IMR-90 (cell line): Measurements from ENCODE around the gene BATF. TPM values are rescaled to one million over a fixed set of nuclear protein-coding genes. Genes with fewer than 3 reads are reported as not detected.

Experiments used
- ATAC-seq: fragments of 200-7000 bp; cut with Tn5 transposase; 2 replicates; pipeline ENCODE4 v1.9.1; 2020; ENCODE audit warnings: low read depth, mild to moderate bottlenecking, moderate library complexity
- BruUV-seq: library from RNA; stranded (reverse); fragments of 400-500 nt; replicated peaks from 2 replicates; lab custom pipeline; 2021; lab: Mats Ljungman, UMichigan
- CTCF ChIA-PET: fragments of 300-600 bp; formaldehyde crosslinking; extraction: SDS; loops from one replicate; lab custom pipeline; 2021; ENCODE audit warnings: antibody characterized with exemption; lab: Yijun Ruan, JAX
- POLR2A ChIA-PET: fragments of 300-600 bp; sonication (Branson Sonifier 250); formaldehyde crosslinking; loops from one replicate; lab custom pipeline; 2022; ENCODE audit warnings: antibody characterized with exemption; ENCODE audit not compliant: unreplicated experiment; lab: Charles Lee
- DNase-seq: peaks from one replicate; pipeline ENCODE4 v3.0.0; 2013
- H2AFZ ChIP-seq: replicated peaks from 2 replicates; pipeline ENCODE3; 2013; ENCODE audit warnings: low read length, mild to moderate bottlenecking; ENCODE audit not compliant: poor library complexity
- H2AK5ac ChIP-seq: 2 replicates; pipeline ENCODE4 v1.6.1; 2013; ENCODE audit warnings: low read depth, low read length, inconsistent platforms
- H2AK9ac ChIP-seq: replicated peaks from 2 replicates; pipeline ENCODE3; 2013; ENCODE audit warnings: mild to moderate bottlenecking, low read depth, low read length, moderate library complexity; ENCODE audit not compliant: poor library complexity
- H2BK120ac ChIP-seq: 2 replicates; pipeline ENCODE4 v1.6.1; 2013; ENCODE audit warnings: low read depth, low read length, inconsistent platforms
- H2BK15ac ChIP-seq: 3 replicates; pipeline ENCODE4 v1.6.1; 2013; ENCODE audit warnings: low read depth, low read length, inconsistent platforms
- H2BK20ac ChIP-seq: 2 replicates; pipeline ENCODE4 v1.6.1; 2013; ENCODE audit warnings: low read depth, mild to moderate bottlenecking, inconsistent platforms, low read length, moderate library complexity
- H2BK5ac ChIP-seq: 2 replicates; pipeline ENCODE4 v1.6.1; 2013; ENCODE audit warnings: mild to moderate bottlenecking, low read depth, low read length, inconsistent platforms; ENCODE audit not compliant: poor library complexity, severe bottlenecking
- H3K14ac ChIP-seq: replicated peaks from 2 replicates; pipeline ENCODE4 v1.6.1; 2013; ENCODE audit warnings: low read depth, low read length, inconsistent platforms
- H3K18ac ChIP-seq: 2 replicates; pipeline ENCODE4 v1.6.1; 2013; ENCODE audit warnings: low read depth, low read length, control low read depth
- H3K23ac ChIP-seq: 2 replicates; pipeline ENCODE4 v1.6.1; 2013; ENCODE audit warnings: low read depth, low read length, inconsistent platforms
- H3K27ac ChIP-seq: 2 replicates; pipeline ENCODE4 v1.5.1; 2013; ENCODE audit warnings: mild to moderate bottlenecking, control low read depth, low read length; ENCODE audit not compliant: insufficient read depth
- H3K27me3 ChIP-seq: 2 replicates; pipeline ENCODE4 v1.6.1; 2013; ENCODE audit warnings: low read length; ENCODE audit not compliant: control insufficient read depth, insufficient read depth
- H3K36me3 ChIP-seq: 2 replicates; pipeline ENCODE4 v1.6.1; 2013; ENCODE audit warnings: low read length, mixed read lengths; ENCODE audit not compliant: control insufficient read depth, insufficient read depth
- H3K4ac ChIP-seq: 2 replicates; pipeline ENCODE4 v1.6.1; 2013; ENCODE audit warnings: low read depth, low read length, inconsistent platforms
- H3K4me1 ChIP-seq: 2 replicates; pipeline ENCODE4 v1.6.1; 2013; ENCODE audit warnings: low read length, mixed read lengths; ENCODE audit not compliant: control insufficient read depth, insufficient read depth
- H3K4me2 ChIP-seq: 2 replicates; pipeline ENCODE4 v1.6.1; 2013; ENCODE audit warnings: low read depth, mild to moderate bottlenecking, control low read depth, low read length, moderate library complexity
- H3K4me3 ChIP-seq: 2 replicates; pipeline ENCODE4 v1.5.1; 2013; ENCODE audit warnings: low read depth, mild to moderate bottlenecking, control low read depth, low read length, moderate library complexity; ENCODE audit not compliant: insufficient read depth
- H3K56ac ChIP-seq: 2 replicates; pipeline ENCODE4 v1.6.1; 2013; ENCODE audit warnings: low read length, inconsistent platforms; ENCODE audit not compliant: insufficient read depth; ENCODE audit errors: extremely low read depth
- H3K79me1 ChIP-seq, 2 experiments: 2 replicates each; pipeline ENCODE4 v1.6.1; 2013; ENCODE audit warnings: low read length in 2 of 2, inconsistent platforms in 1 of 2, low read depth in 1 of 2
- H3K9ac ChIP-seq: 2 replicates; pipeline ENCODE4 v1.6.1; 2013; ENCODE audit warnings: low read depth, low read length, control low read depth
- H3K9me1 ChIP-seq: 2 replicates; pipeline ENCODE4 v1.6.1; 2013; ENCODE audit warnings: low read length, inconsistent platforms; ENCODE audit not compliant: insufficient read depth
- H3K9me3 ChIP-seq: 2 replicates; pipeline ENCODE4 v1.6.1; 2013; ENCODE audit warnings: low read length; ENCODE audit not compliant: control insufficient read depth, insufficient read depth
- H4K20me1 ChIP-seq: 2 replicates; pipeline ENCODE4 v1.6.1; 2013; ENCODE audit warnings: low read length, inconsistent platforms; ENCODE audit not compliant: insufficient read depth
- H4K5ac ChIP-seq: 2 replicates; pipeline ENCODE4 v1.6.1; 2013; ENCODE audit warnings: mild to moderate bottlenecking, low read depth, low read length, control low read depth
- H4K8ac ChIP-seq, 2 experiments: 2 replicates each; pipeline ENCODE4 v1.6.1; 2013; ENCODE audit warnings: low read depth in 2 of 2, low read length in 2 of 2, control low read depth in 1 of 2, inconsistent platforms in 1 of 2
- H4K91ac ChIP-seq: 2 replicates; pipeline ENCODE4 v1.6.1; 2013; ENCODE audit warnings: low read depth, low read length, inconsistent platforms; ENCODE audit not compliant: insufficient read depth
- CEBPB ChIP-seq: IDR thresholded peaks from 2 replicates; pipeline ENCODE4 v1.6.1; 2012; ENCODE audit warnings: low read depth, low read length, improper control_type of control experiment
- FOS ChIP-seq: fragments of 150-350 bp; IDR thresholded peaks from 2 replicates; pipeline ENCODE4 v1.6.1; 2016; ENCODE audit warnings: low read depth, low read length
- NFE2L2 ChIP-seq: fragments of 150-350 bp; IDR thresholded peaks from 2 replicates; pipeline ENCODE4 v1.6.1; 2016; ENCODE audit warnings: low read depth, mild to moderate bottlenecking, low read length
- WGBS, 2 experiments: methylation state at CpG; one replicate each; pipeline versions ENCODE4 v1.1.5 to v1.1.7; 2013; ENCODE audit warnings: missing lambda C conversion rate in 2 of 2; ENCODE audit not compliant: insufficient read length in 1 of 2; ENCODE audit errors: extremely low coverage in 2 of 2; 5-methylcytosine and 5-hydroxymethylcytosine counted together
- dilution Hi-C: fragments of 300-500 bp; cut with HindIII; formaldehyde crosslinking; loops from one replicate; pipeline ENCODE4 v1.14.3; 2018; ENCODE audit warnings: low sequenced_read_pairs; ENCODE audit not compliant: unreplicated experiment
- in situ Hi-C: fragments of 300-500 bp; cut with MboI; formaldehyde crosslinking; loops from 3 replicates; pipeline ENCODE4 v1.14.3; 2019; ENCODE audit warnings: low sequenced_read_pairs, inconsistent platforms, mixed read lengths
- intact Hi-C: fragments of 100-400 bp; cut with micrococcal nuclease; formaldehyde crosslinking; loops from 2 replicates; pipeline ENCODE4 v1.10.0; 2022
- polyA plus RNA-seq, 3 experiments: library from polyadenylated mRNA; depleted of rRNA; stranded (reverse); fragments of >200 nt; gene quantifications; 2 replicates each; pipeline ENCODE4 v1.2.3, GENCODE V29; 2012; ENCODE audit warnings: low replicate concordance in 1 of 3
- total RNA-seq: library from RNA; depleted of rRNA; stranded (reverse); fragments of >200 nt; gene quantifications from 2 replicates; pipeline ENCODE4 v1.2.3, GENCODE V29; 2012

The BATF gene
- total and polyA plus RNA-seq, 2 of the 4 experiments (the other 2 are of a cell fraction) = not detected

GRCh38 chr14:75559451-75560222 is 37.4 kb downstream of the BATF start:
- WGBS, 2 experiments = 100% methylated on average over 2 of the region's 6 CpGs; no CpG with 5 or more reads in 1 of the 2 experiments
- in situ Hi-C loops = no loop called here
- Histone ChIP-seq H3K4me2 (no peak overlapping the region), H3K4me1 (peaks cover under 1% of the 10 kb centered on the region), H3K9me3 (peaks cover 8% of the 10 kb centered on the region), H2BK5ac (no peak overlapping the region), H3K56ac (no peak overlapping the region), H2BK15ac (no peak overlapping the region), H4K91ac (no peak overlapping the region), H3K79me1 (no peaks in the 10 kb centered on the region), H3K23ac (no peak overlapping the region), H2BK120ac (no peak overlapping the region), H3K27ac (no peak overlapping the region), H3K27me3 (peaks cover 18% of the 10 kb centered on the region), H4K8ac (no peak overlapping the region), H3K9ac (no peak overlapping the region), H2AFZ (no peak overlapping the region), H4K5ac (no peak overlapping the region), H3K14ac (no peak overlapping the region), H2BK20ac (no peak overlapping the region), H2AK5ac (no peak overlapping the region), H3K4ac (no peak overlapping the region), H2AK9ac (no peak overlapping the region), H3K36me3 (no peaks in the 10 kb centered on the region), H3K4me3 (no peak overlapping the region), H4K20me1 (no peaks in the 10 kb centered on the region), H3K18ac (no peak overlapping the region), H3K9me1 (no peaks in the 10 kb centered on the region)
- DNase-seq (peak; percentile 30), ATAC-seq (peak; percentile 28; the same call in 1 of the 2 replicates)
- TF ChIP-seq NFE2L2 (no peak), CEBPB (peak; percentile 58; the same call in 1 of the 2 replicates), FOS (peak; percentile 45; the same call in 1 of the 2 replicates)
- ChIA-PET POLR2A (no interaction called here), CTCF (no interaction called here)
- dilution Hi-C loops = no loop called here
- no TSS peak for BruUV-seq
- intact Hi-C loops = loop anchor here (5.0 kb wide), 1 partner anchor 417 kb away; no protein-coding TSS in a partner anchor
